Measurements from ENCODE around the gene RSAD1. TPM values are rescaled to one million over a fixed set of nuclear protein-coding genes. Genes with fewer than 3 reads are reported as not detected.

RSAD1 gene
- total and polyA plus RNA-seq, 4 donors, result 10.8 to 22.7 (median 18.6) TPM

GRCh38 chr17:50524838-50525237 lies 46.2 kb downstream of the RSAD1 start:
- Histone ChIP-seq H3K9ac (ENCODE audit: low read depth in 1 of 2, low read length in 2 of 2) (no peak overlapping the region), H3K27ac (ENCODE audit: low read depth in 1 of 2, low read length in 2 of 2) (no peak overlapping the region), H3K36me3 (ENCODE audit: control insufficient read depth in 4 of 4, insufficient read depth in 3 of 4, low read depth in 1 of 4, low read length in 3 of 4) (no peaks in the 10 kb centered on the region), H3K9me3 (ENCODE audit: control insufficient read depth in 4 of 4, low read length in 3 of 4) (no peaks in the 10 kb centered on the region), H3K4me3 (ENCODE audit: low read depth in 1 of 3, low read length in 3 of 3) (no peak overlapping the region), H3K4me1 (ENCODE audit: control insufficient read depth in 4 of 4, insufficient read depth in 4 of 4, low read length in 3 of 4) (no peaks in the 10 kb centered on the region), H3K27me3 (ENCODE audit: control insufficient read depth in 4 of 4, insufficient read depth in 4 of 4, low read length in 3 of 4) (no peaks in the 10 kb centered on the region)
- TF ChIP-seq FOXA2 (IDR thresholded peaks at IDR 0.05) (no peak), HNF4A (conservative IDR thresholded peaks at IDR 0.05) (no peak), GABPA (IDR thresholded peaks at IDR 0.05 in 1 of 2, conservative IDR thresholded peaks at IDR 0.05 in 1 of 2) (no peak), JUND (IDR thresholded peaks at IDR 0.05) (no peak), RAD21 (IDR thresholded peaks at IDR 0.05) (no peak), RXRA (IDR thresholded peaks at IDR 0.05) (no peak), NR2F2 (IDR thresholded peaks at IDR 0.05) (no peak), TAF1 (conservative IDR thresholded peaks at IDR 0.05) (no peak)
- TF ChIP-seq, protein P1, sequence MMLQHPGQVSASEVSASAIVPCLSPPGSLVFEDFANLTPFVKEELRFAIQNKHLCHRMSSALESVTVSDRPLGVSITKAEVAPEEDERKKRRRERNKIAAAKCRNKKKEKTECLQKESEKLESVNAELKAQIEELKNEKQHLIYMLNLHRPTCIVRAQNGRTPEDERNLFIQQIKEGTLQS (IDR thresholded peaks at IDR 0.05), result no peak
- no peak for DNase-seq (ENCODE audit: low spot score)
- WGBS, result 95% methylated on average over 18 of the region's 18 CpGs

- H3K9me3 ChIP-seq (ENCODE audit: control insufficient read depth in 4 of 4, low read length in 3 of 4), result no peaks in the 10 kb centered on the region
- WGBS, result 70% methylated on average over 5 of the region's 5 CpGs
- no peaks in the 10 kb centered on the region for H3K4me1 ChIP-seq (ENCODE audit: control insufficient read depth in 4 of 4, insufficient read depth in 4 of 4, low read length in 3 of 4)
- no peak overlapping the region for H3K9ac ChIP-seq (ENCODE audit: low read depth in 1 of 2, low read length in 2 of 2)
- TF ChIP-seq, protein P2, sequence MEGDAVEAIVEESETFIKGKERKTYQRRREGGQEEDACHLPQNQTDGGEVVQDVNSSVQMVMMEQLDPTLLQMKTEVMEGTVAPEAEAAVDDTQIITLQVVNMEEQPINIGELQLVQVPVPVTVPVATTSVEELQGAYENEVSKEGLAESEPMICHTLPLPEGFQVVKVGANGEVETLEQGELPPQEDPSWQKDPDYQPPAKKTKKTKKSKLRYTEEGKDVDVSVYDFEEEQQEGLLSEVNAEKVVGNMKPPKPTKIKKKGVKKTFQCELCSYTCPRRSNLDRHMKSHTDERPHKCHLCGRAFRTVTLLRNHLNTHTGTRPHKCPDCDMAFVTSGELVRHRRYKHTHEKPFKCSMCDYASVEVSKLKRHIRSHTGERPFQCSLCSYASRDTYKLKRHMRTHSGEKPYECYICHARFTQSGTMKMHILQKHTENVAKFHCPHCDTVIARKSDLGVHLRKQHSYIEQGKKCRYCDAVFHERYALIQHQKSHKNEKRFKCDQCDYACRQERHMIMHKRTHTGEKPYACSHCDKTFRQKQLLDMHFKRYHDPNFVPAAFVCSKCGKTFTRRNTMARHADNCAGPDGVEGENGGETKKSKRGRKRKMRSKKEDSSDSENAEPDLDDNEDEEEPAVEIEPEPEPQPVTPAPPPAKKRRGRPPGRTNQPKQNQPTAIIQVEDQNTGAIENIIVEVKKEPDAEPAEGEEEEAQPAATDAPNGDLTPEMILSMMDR (IDR thresholded peaks at IDR 0.05; ENCODE audit: low read depth, low read length, missing input control), result no peak
- TF ChIP-seq SP1 (IDR thresholded peaks at IDR 0.05) (no peak), GABPA (IDR thresholded peaks at IDR 0.05 in 1 of 2, conservative IDR thresholded peaks at IDR 0.05 in 1 of 2) (no peak)
- TF ChIP-seq, protein P3, sequence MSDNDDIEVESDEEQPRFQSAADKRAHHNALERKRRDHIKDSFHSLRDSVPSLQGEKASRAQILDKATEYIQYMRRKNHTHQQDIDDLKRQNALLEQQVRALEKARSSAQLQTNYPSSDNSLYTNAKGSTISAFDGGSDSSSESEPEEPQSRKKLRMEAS (IDR thresholded peaks at IDR 0.05), result no peak
- H3K27ac ChIP-seq (ENCODE audit: low read depth in 1 of 2, low read length in 2 of 2), result no peak overlapping the region
- no peak for DNase-seq (ENCODE audit: low spot score)
- H3K36me3 ChIP-seq (ENCODE audit: control insufficient read depth in 4 of 4, insufficient read depth in 3 of 4, low read depth in 1 of 4, low read length in 3 of 4), result no peaks in the 10 kb centered on the region
- no peak overlapping the region for H3K4me3 ChIP-seq (ENCODE audit: low read depth in 1 of 3, low read length in 3 of 3)
- H3K27me3 ChIP-seq (ENCODE audit: control insufficient read depth in 4 of 4, insufficient read depth in 4 of 4, low read length in 3 of 4), result peaks cover 0 to 12% (median 4%) of the 10 kb centered on the region in 4 donors
Measured at GRCh38 chr17:50527155-50527762, 48.6 kb downstream of the RSAD1 start.

DNA sequence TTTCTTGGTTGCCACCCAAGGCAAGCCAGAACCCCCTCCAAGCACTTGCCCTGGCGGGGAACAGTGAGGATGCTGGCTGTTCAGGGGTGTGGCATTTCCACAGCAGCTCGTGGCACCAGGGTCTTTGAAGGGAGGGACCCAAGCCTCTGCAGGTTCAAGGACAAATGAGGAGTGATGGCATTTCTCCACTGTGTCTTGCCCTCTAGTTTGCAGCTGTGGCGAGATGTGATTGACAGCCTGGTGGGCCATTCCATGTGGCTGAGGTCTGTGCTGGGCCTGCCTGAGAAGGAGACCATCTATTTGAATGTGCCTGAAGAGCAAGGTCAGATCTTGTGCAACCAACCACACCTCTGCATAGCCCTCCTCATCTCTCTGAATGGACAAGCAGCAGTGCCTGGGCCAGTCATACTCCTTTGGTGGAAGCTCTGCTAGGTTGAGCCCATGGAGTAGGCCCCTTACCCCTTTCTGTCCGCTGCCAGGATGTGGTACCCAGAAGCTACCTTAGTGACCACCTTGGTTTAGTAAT lies 49.4 kb downstream of the RSAD1 start:
- no peak overlapping the region for H3K4me3 ChIP-seq (ENCODE audit: low read depth in 1 of 3, low read length in 3 of 3)
- H3K36me3 ChIP-seq (ENCODE audit: control insufficient read depth in 4 of 4, insufficient read depth in 3 of 4, low read depth in 1 of 4, low read length in 3 of 4), result no peaks in the 10 kb centered on the region
- 66% methylated on average over 4 of the region's 4 CpGs for WGBS
- TF ChIP-seq, protein P3 (IDR thresholded peaks at IDR 0.05), result no peak
- TF ChIP-seq JUND (IDR thresholded peaks at IDR 0.05) (no peak), YY1 (IDR thresholded peaks at IDR 0.05) (no peak), NR2F2 (IDR thresholded peaks at IDR 0.05) (no peak), RXRA (IDR thresholded peaks at IDR 0.05) (no peak), FOXA2 (IDR thresholded peaks at IDR 0.05) (no peak), GABPA (IDR thresholded peaks at IDR 0.05 in 1 of 2, conservative IDR thresholded peaks at IDR 0.05 in 1 of 2) (no peak), FOXA1 (IDR thresholded peaks at IDR 0.05) (no peak), EGR1 (IDR thresholded peaks at IDR 0.05; ENCODE audit: low read depth in 2 of 2) (no peak), TAF1 (conservative IDR thresholded peaks at IDR 0.05) (no peak), RAD21 (IDR thresholded peaks at IDR 0.05) (no peak)
- TF ChIP-seq, protein P2 (IDR thresholded peaks at IDR 0.05; ENCODE audit: low read depth, low read length, missing input control), result no peak
- TF ChIP-seq, protein P4, sequence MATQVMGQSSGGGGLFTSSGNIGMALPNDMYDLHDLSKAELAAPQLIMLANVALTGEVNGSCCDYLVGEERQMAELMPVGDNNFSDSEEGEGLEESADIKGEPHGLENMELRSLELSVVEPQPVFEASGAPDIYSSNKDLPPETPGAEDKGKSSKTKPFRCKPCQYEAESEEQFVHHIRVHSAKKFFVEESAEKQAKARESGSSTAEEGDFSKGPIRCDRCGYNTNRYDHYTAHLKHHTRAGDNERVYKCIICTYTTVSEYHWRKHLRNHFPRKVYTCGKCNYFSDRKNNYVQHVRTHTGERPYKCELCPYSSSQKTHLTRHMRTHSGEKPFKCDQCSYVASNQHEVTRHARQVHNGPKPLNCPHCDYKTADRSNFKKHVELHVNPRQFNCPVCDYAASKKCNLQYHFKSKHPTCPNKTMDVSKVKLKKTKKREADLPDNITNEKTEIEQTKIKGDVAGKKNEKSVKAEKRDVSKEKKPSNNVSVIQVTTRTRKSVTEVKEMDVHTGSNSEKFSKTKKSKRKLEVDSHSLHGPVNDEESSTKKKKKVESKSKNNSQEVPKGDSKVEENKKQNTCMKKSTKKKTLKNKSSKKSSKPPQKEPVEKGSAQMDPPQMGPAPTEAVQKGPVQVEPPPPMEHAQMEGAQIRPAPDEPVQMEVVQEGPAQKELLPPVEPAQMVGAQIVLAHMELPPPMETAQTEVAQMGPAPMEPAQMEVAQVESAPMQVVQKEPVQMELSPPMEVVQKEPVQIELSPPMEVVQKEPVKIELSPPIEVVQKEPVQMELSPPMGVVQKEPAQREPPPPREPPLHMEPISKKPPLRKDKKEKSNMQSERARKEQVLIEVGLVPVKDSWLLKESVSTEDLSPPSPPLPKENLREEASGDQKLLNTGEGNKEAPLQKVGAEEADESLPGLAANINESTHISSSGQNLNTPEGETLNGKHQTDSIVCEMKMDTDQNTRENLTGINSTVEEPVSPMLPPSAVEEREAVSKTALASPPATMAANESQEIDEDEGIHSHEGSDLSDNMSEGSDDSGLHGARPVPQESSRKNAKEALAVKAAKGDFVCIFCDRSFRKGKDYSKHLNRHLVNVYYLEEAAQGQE (IDR thresholded peaks at IDR 0.05), result no peak
- peaks cover 0 to 13% (median 4%) of the 10 kb centered on the region in 4 donors for H3K27me3 ChIP-seq (ENCODE audit: control insufficient read depth in 4 of 4, insufficient read depth in 4 of 4, low read length in 3 of 4)
- H3K9me3 ChIP-seq (ENCODE audit: control insufficient read depth in 4 of 4, low read length in 3 of 4), result no peaks in the 10 kb centered on the region
- H3K9ac ChIP-seq (ENCODE audit: low read depth in 1 of 2, low read length in 2 of 2), result no peak overlapping the region
- no peak for DNase-seq (ENCODE audit: low spot score)
- H3K4me1 ChIP-seq (ENCODE audit: control insufficient read depth in 4 of 4, insufficient read depth in 4 of 4, low read length in 3 of 4), result peaks cover 0 to 1% (median under 1%) of the 10 kb centered on the region in 4 donors
- H3K27ac ChIP-seq (ENCODE audit: low read depth in 1 of 2, low read length in 2 of 2), result no peak overlapping the region

Measured in liver (tissue), 9 donors.